ENCODE measurements around the gene EMP2. TPM values are rescaled to one million over a fixed set of nuclear protein-coding genes. Genes with fewer than 3 reads are reported as not detected.
"Not testable (repeated sequence)": the region's sequence is repeated elsewhere in the genome, so short reads cannot be mapped to it uniquely, and the experiment has no call there.

Gene EMP2
- polyA plus RNA-seq, 6 donors from 2014 or later = 0.26 to 0.74 TPM; not detected in 4

GRCh38 chr16:10566613-10567012, 13.8 kb downstream of the EMP2 start:
- Mint-ChIP-seq H3K27ac (no peak overlapping the region), H3K4me3 (no peak overlapping the region), H3K9me3 (peaks cover 0 to 4% (median 2%) of the 10 kb centered on the region in 7 donors), H3K4me1 (peaks cover 0 to 2% (median 0%) of the 10 kb centered on the region in 3 donors), H3K27me3 (peaks cover 0 to 12% (median 6%) of the 10 kb centered on the region in 3 donors), H3K36me3 (no peaks in the 10 kb centered on the region)
- ATAC-seq (ENCODE audit: low read depth in 2 of 2) (no peak), DNase-seq (no peak)

- no peaks in the 10 kb centered on the region for H3K36me3 Mint-ChIP-seq
- H3K27me3 Mint-ChIP-seq = peaks cover 0 to 12% (median 6%) of the 10 kb centered on the region in 3 donors
- DNase-seq (no peak), ATAC-seq (ENCODE audit: low read depth in 2 of 2) (no peak)
- peaks cover 0 to 4% (median 2%) of the 10 kb centered on the region in 7 donors for H3K9me3 Mint-ChIP-seq
- no peak overlapping the region for H3K27ac Mint-ChIP-seq
- H3K4me3 Mint-ChIP-seq = no peak overlapping the region
- peaks cover 9 to 13% (median 10%) of the 10 kb centered on the region in 3 donors for H3K4me1 Mint-ChIP-seq
Observed at GRCh38 chr16:10565167-10565566, 15.2 kb downstream of the EMP2 start.

- H3K27me3 Mint-ChIP-seq = peaks cover 0 to 12% (median 6%) of the 10 kb centered on the region in 3 donors
- no peak overlapping the region for H3K27ac Mint-ChIP-seq
- peaks cover 0 to 4% (median 2%) of the 10 kb centered on the region in 7 donors for H3K9me3 Mint-ChIP-seq
- H3K4me3 Mint-ChIP-seq = no peak overlapping the region
- no peaks in the 10 kb centered on the region for H3K36me3 Mint-ChIP-seq
- DNase-seq (no peak), ATAC-seq (ENCODE audit: low read depth in 2 of 2) (no peak)
- H3K4me1 Mint-ChIP-seq = peaks cover 9 to 13% (median 10%) of the 10 kb centered on the region in 3 donors
Observed at GRCh38 chr16:10564591-10564990, 15.8 kb downstream of the EMP2 start.

GRCh38 chr16:10562361-10562899, 18.0 kb downstream of the EMP2 start:
- ATAC-seq (ENCODE audit: low read depth in 2 of 2) (no peak), DNase-seq (no peak)
- Mint-ChIP-seq H3K36me3 (no peaks in the 10 kb centered on the region), H3K27me3 (peaks cover 0 to 7% (median under 1%) of the 10 kb centered on the region in 3 donors), H3K9me3 (peaks cover 0 to 4% (median 2%) of the 10 kb centered on the region in 7 donors), H3K4me3 (no peak overlapping the region), H3K27ac (peak overlapping the region in 2 of 6 donors; percentile 38 to 69), H3K4me1 (peaks cover 9 to 13% (median 10%) of the 10 kb centered on the region in 3 donors)

GRCh38 chr16:10561425-10561824, 19.0 kb downstream of the EMP2 start:
- peaks cover 9 to 13% (median 13%) of the 10 kb centered on the region in 3 donors for H3K4me1 Mint-ChIP-seq
- H3K27me3 Mint-ChIP-seq = no peaks in the 10 kb centered on the region
- H3K9me3 Mint-ChIP-seq = peaks cover 0 to 4% (median 2%) of the 10 kb centered on the region in 7 donors
- peak overlapping the region in 2 of 6 donors; percentile 28 to 41 for H3K27ac Mint-ChIP-seq
- H3K36me3 Mint-ChIP-seq = no peaks in the 10 kb centered on the region
- ATAC-seq (ENCODE audit: low read depth in 2 of 2) (peak in 1 of 2 donors; percentile 43), DNase-seq (no peak)
- H3K4me3 Mint-ChIP-seq = no peak overlapping the region

- no peaks in the 10 kb centered on the region for H3K27me3 Mint-ChIP-seq
- peaks cover 0 to 6% (median 5%) of the 10 kb centered on the region in 7 donors for H3K9me3 Mint-ChIP-seq
- peak in 1 of 2 donors; percentile 56 for ATAC-seq (ENCODE audit: low read depth in 2 of 2)
- peak overlapping the region in 2 of 6 donors; percentile 2 to 41 for H3K27ac Mint-ChIP-seq
- no peak for DNase-seq
- no peaks in the 10 kb centered on the region for H3K36me3 Mint-ChIP-seq
- peak overlapping the region in 2 of 8 donors; percentile 14 to 16 for H3K4me3 Mint-ChIP-seq
- H3K4me1 Mint-ChIP-seq = peaks cover 9 to 17% (median 13%) of the 10 kb centered on the region in 3 donors
Observed at GRCh38 chr16:10561001-10561400, 19.4 kb downstream of the EMP2 start.

- not testable (repeated sequence) for H3K9me3 Mint-ChIP-seq; ATAC-seq (ENCODE audit: low read depth in 2 of 2); H3K27me3 Mint-ChIP-seq; H3K27ac Mint-ChIP-seq; H3K36me3 Mint-ChIP-seq; H3K4me3 Mint-ChIP-seq; DNase-seq
- H3K4me1 Mint-ChIP-seq = peaks cover 12 to 25% (median 20%) of the 10 kb centered on the region in 3 donors
Observed at GRCh38 chr16:10559792-10560191, 20.6 kb downstream of the EMP2 start.

- no peak overlapping the region for H3K4me3 Mint-ChIP-seq
- DNase-seq = no peak
- H3K27ac Mint-ChIP-seq = no peak overlapping the region
- H3K9me3 Mint-ChIP-seq = peaks cover 0 to 6% (median 4%) of the 10 kb centered on the region in 7 donors
- ATAC-seq (ENCODE audit: low read depth in 2 of 2) = no peak
- H3K4me1 Mint-ChIP-seq = peaks cover 18 to 33% (median 28%) of the 10 kb centered on the region in 3 donors
- no peaks in the 10 kb centered on the region for H3K36me3 Mint-ChIP-seq
- no peaks in the 10 kb centered on the region for H3K27me3 Mint-ChIP-seq
Observed at GRCh38 chr16:10558746-10559641, 21.4 kb downstream of the EMP2 start.

- Mint-ChIP-seq H3K27ac (peak overlapping the region in 1 of 6 donors; percentile 49), H3K27me3 (no peaks in the 10 kb centered on the region), H3K4me1 (peaks cover 22 to 40% (median 35%) of the 10 kb centered on the region in 3 donors), H3K9me3 (peaks cover 0 to 6% (median 4%) of the 10 kb centered on the region in 7 donors), H3K36me3 (no peaks in the 10 kb centered on the region), H3K4me3 (no peak overlapping the region)
- ATAC-seq (ENCODE audit: low read depth in 2 of 2) (no peak), DNase-seq (no peak)
Observed at GRCh38 chr16:10558305-10558704, 22.1 kb downstream of the EMP2 start.

GRCh38 chr16:10557750-10558149, 22.6 kb downstream of the EMP2 start:
- Mint-ChIP-seq H3K27ac (peak overlapping the region in 1 of 6 donors; percentile 92), H3K9me3 (peaks cover 0 to 6% (median 4%) of the 10 kb centered on the region in 7 donors), H3K4me3 (no peak overlapping the region), H3K36me3 (no peaks in the 10 kb centered on the region), H3K4me1 (peaks cover 28 to 45% (median 40%) of the 10 kb centered on the region in 3 donors), H3K27me3 (no peaks in the 10 kb centered on the region)
- DNase-seq = no peak
- ATAC-seq (ENCODE audit: low read depth in 2 of 2) = no peak

- ATAC-seq (ENCODE audit: low read depth in 2 of 2) = no peak
Observed at GRCh38 chr16:10556236-10556635, 24.2 kb downstream of the EMP2 start.

GRCh38 chr16:10554569-10554968, 25.8 kb downstream of the EMP2 start:
- Mint-ChIP-seq H3K4me3 (peak overlapping the region in 7 of 8 donors; percentile 30 to 84 (median 63)), H3K27me3 (no peaks in the 10 kb centered on the region), H3K27ac (peak overlapping the region in 4 of 6 donors; percentile 73 to 93 (median 83)), H3K4me1 (peaks cover 21 to 41% (median 34%) of the 10 kb centered on the region in 3 donors), H3K9me3 (peaks cover 0 to 6% (median 2%) of the 10 kb centered on the region in 7 donors), H3K36me3 (no peaks in the 10 kb centered on the region)
- DNase-seq = peak; percentile 58
- ATAC-seq (ENCODE audit: low read depth in 2 of 2) = peak; percentile 80

More at GRCh38 chr16:10556236-10556635, 24.2 kb downstream of the EMP2 start:
- Mint-ChIP-seq H3K27ac (peak overlapping the region in 4 of 6 donors; percentile 12 to 44 (median 36)), H3K27me3 (no peaks in the 10 kb centered on the region), H3K4me1 (peaks cover 27 to 48% (median 42%) of the 10 kb centered on the region in 3 donors), H3K9me3 (peaks cover 0 to 6% (median 2%) of the 10 kb centered on the region in 7 donors), H3K36me3 (no peaks in the 10 kb centered on the region), H3K4me3 (peak overlapping the region in 1 of 8 donors; percentile 7)
- no peak for DNase-seq

GRCh38 chr16:10552998-10553491, 27.4 kb downstream of the EMP2 start:
- Mint-ChIP-seq H3K27ac (peak overlapping the region; percentile 89 to 99 (median 97)), H3K27me3 (no peaks in the 10 kb centered on the region), H3K4me1 (peaks cover 21 to 41% (median 34%) of the 10 kb centered on the region in 3 donors), H3K9me3 (peaks cover 4 to 19% (median 12%) of the 10 kb centered on the region in 7 donors), H3K36me3 (peaks cover 0 to 10% of the 10 kb centered on the region in 2 donors), H3K4me3 (peak overlapping the region; percentile 79 to 100 (median 96))
- ATAC-seq (ENCODE audit: low read depth in 2 of 2) (peak; percentile 85), DNase-seq (peak; percentile 74)
